HG03280 (cell line): ENCODE measurements around the gene SIRPD.

ENCODE experiments used
- ATAC-seq: cut with Tn5 transposase; IDR thresholded peaks from one replicate; pipeline ENCODE4 v1.9.1; 2021; ENCODE audit warnings: mild to moderate bottlenecking, moderate library complexity; ENCODE audit not compliant: unreplicated experiment

The SIRPD gene

GRCh38 chr20:1538655-1539054, 18.9 kb downstream of the SIRPD start:
- no peak for ATAC-seq

GRCh38 chr20:1537731-1538058, 19.8 kb downstream of the SIRPD start:
- ATAC-seq: no peak

- ATAC-seq: no peak
Measured at GRCh38 chr20:1536893-1537730, 20.4 kb downstream of the SIRPD start.

GRCh38 chr20:1535420-1536175, 21.9 kb downstream of the SIRPD start:
- ATAC-seq: peak; percentile 91

GRCh38 chr20:1534526-1534925, 23.0 kb downstream of the SIRPD start:
- no peak for ATAC-seq

- no peak for ATAC-seq
Measured at GRCh38 chr20:1533059-1533458, 24.4 kb downstream of the SIRPD start.

GRCh38 chr20:1528811-1529210, 28.7 kb downstream of the SIRPD start:
- ATAC-seq: no peak

GRCh38 chr20:1527923-1528322, 29.6 kb downstream of the SIRPD start:
- ATAC-seq: no peak

GRCh38 chr20:1526896-1527295, 30.6 kb downstream of the SIRPD start:
- ATAC-seq: no peak

- ATAC-seq: no peak
Measured at GRCh38 chr20:1526310-1526709, 31.2 kb downstream of the SIRPD start.

- ATAC-seq: no peak
Measured at GRCh38 chr20:1524004-1524403, 33.5 kb downstream of the SIRPD start.

GRCh38 chr20:1517010-1517409, 40.5 kb downstream of the SIRPD start:
- no peak for ATAC-seq

- no peak for ATAC-seq
Measured at GRCh38 chr20:1513801-1514200, 43.7 kb downstream of the SIRPD start.

- ATAC-seq: no peak
Measured at GRCh38 chr20:1509237-1509636, 48.3 kb downstream of the SIRPD start.

GRCh38 chr20:1508574-1508973, 48.9 kb downstream of the SIRPD start:
- ATAC-seq: no peak

GRCh38 chr20:1507276-1507675, 50.2 kb downstream of the SIRPD start:
- ATAC-seq: no peak

GRCh38 chr20:1505871-1506270, 51.6 kb downstream of the SIRPD start:
- no peak for ATAC-seq

GRCh38 chr20:1505361-1505760, 52.1 kb downstream of the SIRPD start:
- ATAC-seq: no peak

- ATAC-seq: peak; percentile 96
Measured at GRCh38 chr20:1503564-1504227, 53.8 kb downstream of the SIRPD start.

GRCh38 chr20:1500496-1500895, 57.0 kb downstream of the SIRPD start:
- no peak for ATAC-seq

GRCh38 chr20:1499528-1500420, 57.7 kb downstream of the SIRPD start:
- ATAC-seq: no peak
